Endothelial cell (in vitro differentiated cells): ENCODE measurements around the gene ZNF335. TPM values are rescaled to one million over a fixed set of nuclear protein-coding genes. Genes with fewer than 3 reads are reported as not detected.
"Not testable (repeated sequence)": the region's sequence is repeated elsewhere in the genome, so short reads cannot be mapped to it uniquely, and the experiment has no call there.

Experiments used
- DNase-seq: peaks from one replicate; pipeline ENCODE4 v3.0.0; 2021; ENCODE audit warnings: low spot score
- H3K27ac Mint-ChIP-seq: one replicate; pipeline ENCODE4 v1.8.0; 2021; ENCODE audit warnings: mixed read lengths, inconsistent platforms; ENCODE audit not compliant: unreplicated experiment
- H3K27me3 Mint-ChIP-seq: one replicate; pipeline ENCODE4 v1.8.0; 2021; ENCODE audit warnings: mild to moderate bottlenecking, moderate library complexity, mixed read lengths, inconsistent platforms; ENCODE audit not compliant: unreplicated experiment
- H3K36me3 Mint-ChIP-seq: one replicate; pipeline ENCODE4 v1.8.0; 2021; ENCODE audit warnings: mild to moderate bottlenecking, low read depth, mixed read lengths, inconsistent platforms; ENCODE audit not compliant: unreplicated experiment
- H3K4me1 Mint-ChIP-seq: one replicate; pipeline ENCODE4 v1.8.0; 2021; ENCODE audit warnings: mild to moderate bottlenecking, mixed read lengths, inconsistent platforms; ENCODE audit not compliant: unreplicated experiment
- H3K4me3 Mint-ChIP-seq: one replicate; pipeline ENCODE4 v1.8.0; 2021; ENCODE audit warnings: mild to moderate bottlenecking, mixed read lengths, inconsistent platforms; ENCODE audit not compliant: unreplicated experiment
- H3K9me3 Mint-ChIP-seq: one replicate; pipeline ENCODE4 v1.8.0; 2021; ENCODE audit warnings: mixed read lengths, inconsistent platforms; ENCODE audit not compliant: unreplicated experiment
- total RNA-seq: library from RNA; stranded (reverse); fragmentation: NEBNext Ultra II Directional; extraction: Animal tissue kit (Norgen Biotek cat#: 25700); gene quantifications from one replicate; pipeline ENCODE4 v1.2.1, GENCODE V29; 2021; ENCODE audit not compliant: unreplicated experiment
- TF ChIP-seq, protein P1 (sequence below): fragments of 200-600 bp; sonication (generic); IDR thresholded peaks from one replicate; pipeline ENCODE4 v1.5.0; 2021; ENCODE audit warnings: antibody characterized with exemption; ENCODE audit not compliant: unreplicated experiment

ZNF335 gene
- total RNA-seq, 1 donor from 2014 or later, result 22.9 TPM

- Mint-ChIP-seq H3K36me3 (peaks cover 15% of the 10 kb centered on the region), H3K9me3 (no peaks in the 10 kb centered on the region), H3K27me3 (peaks cover 10% of the 10 kb centered on the region), H3K4me1 (peaks cover 3% of the 10 kb centered on the region), H3K27ac (no peak overlapping the region), H3K4me3 (no peak overlapping the region)
- no peak for DNase-seq
- TF ChIP-seq, protein P1, sequence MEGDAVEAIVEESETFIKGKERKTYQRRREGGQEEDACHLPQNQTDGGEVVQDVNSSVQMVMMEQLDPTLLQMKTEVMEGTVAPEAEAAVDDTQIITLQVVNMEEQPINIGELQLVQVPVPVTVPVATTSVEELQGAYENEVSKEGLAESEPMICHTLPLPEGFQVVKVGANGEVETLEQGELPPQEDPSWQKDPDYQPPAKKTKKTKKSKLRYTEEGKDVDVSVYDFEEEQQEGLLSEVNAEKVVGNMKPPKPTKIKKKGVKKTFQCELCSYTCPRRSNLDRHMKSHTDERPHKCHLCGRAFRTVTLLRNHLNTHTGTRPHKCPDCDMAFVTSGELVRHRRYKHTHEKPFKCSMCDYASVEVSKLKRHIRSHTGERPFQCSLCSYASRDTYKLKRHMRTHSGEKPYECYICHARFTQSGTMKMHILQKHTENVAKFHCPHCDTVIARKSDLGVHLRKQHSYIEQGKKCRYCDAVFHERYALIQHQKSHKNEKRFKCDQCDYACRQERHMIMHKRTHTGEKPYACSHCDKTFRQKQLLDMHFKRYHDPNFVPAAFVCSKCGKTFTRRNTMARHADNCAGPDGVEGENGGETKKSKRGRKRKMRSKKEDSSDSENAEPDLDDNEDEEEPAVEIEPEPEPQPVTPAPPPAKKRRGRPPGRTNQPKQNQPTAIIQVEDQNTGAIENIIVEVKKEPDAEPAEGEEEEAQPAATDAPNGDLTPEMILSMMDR, result no peak
Measured at GRCh38 chr20:45907219-45907948, 64.6 kb downstream of the ZNF335 start.

- TF ChIP-seq, protein P1, result no peak
- no peak for DNase-seq
- H3K36me3 Mint-ChIP-seq, result peaks cover 15% of the 10 kb centered on the region
- no peak overlapping the region for H3K27ac Mint-ChIP-seq
- H3K4me3 Mint-ChIP-seq, result no peak overlapping the region
- peaks cover 8% of the 10 kb centered on the region for H3K27me3 Mint-ChIP-seq
- H3K4me1 Mint-ChIP-seq, result peaks cover 2% of the 10 kb centered on the region
- no peaks in the 10 kb centered on the region for H3K9me3 Mint-ChIP-seq
Measured at GRCh38 chr20:45905505-45906079, 66.4 kb downstream of the ZNF335 start.

DNA sequence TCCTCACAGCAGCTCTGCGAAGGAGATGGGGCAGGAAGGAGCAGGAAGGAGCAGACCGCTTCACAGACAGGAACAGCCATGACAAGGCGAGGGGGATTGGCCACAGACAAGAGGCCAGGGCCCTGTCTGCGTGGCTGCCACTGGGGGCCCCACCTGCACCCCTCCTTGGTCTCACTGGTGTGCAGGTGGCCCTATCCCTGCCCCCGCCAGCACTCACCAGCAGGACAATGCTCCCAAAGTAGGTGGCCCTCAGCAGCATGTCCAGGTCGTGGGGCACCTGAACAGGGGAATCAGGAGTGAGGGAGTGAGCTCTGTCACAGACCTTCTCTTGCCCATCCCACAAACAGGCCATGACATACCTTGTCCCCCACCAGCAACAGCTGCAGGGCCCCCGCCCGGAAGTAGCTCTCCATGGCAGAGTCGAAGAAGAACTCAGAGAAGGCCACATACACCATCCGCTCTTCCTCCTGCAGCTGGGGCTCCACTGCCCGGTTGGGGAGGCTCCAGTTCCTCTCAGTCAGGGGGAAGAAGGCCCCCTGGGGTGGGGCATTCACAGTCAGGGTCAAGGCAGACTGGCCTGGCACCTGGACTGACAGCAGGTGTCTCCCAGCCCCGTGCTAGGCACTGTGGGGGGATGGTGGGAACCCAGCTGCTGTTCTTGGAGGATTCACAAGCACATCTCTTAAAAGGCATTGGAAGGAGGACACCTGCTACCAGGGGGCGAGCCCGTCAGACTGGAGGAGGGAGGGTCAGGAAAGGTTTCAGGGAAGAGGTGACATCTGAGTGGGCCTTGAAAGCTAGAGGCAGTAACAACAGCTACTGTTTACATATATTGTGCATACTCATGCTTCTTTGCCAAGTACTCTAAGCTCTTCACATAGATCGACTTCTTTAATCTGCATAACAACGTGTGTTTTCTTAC lies 67.2 kb downstream of the ZNF335 start:
- Mint-ChIP-seq H3K9me3 (no peaks in the 10 kb centered on the region), H3K4me3 (no peak overlapping the region), H3K36me3 (peaks cover 15% of the 10 kb centered on the region), H3K4me1 (no peaks in the 10 kb centered on the region), H3K27me3 (peaks cover 7% of the 10 kb centered on the region), H3K27ac (no peak overlapping the region)
- no peak for DNase-seq
- TF ChIP-seq, protein P1, result no peak

DNA sequence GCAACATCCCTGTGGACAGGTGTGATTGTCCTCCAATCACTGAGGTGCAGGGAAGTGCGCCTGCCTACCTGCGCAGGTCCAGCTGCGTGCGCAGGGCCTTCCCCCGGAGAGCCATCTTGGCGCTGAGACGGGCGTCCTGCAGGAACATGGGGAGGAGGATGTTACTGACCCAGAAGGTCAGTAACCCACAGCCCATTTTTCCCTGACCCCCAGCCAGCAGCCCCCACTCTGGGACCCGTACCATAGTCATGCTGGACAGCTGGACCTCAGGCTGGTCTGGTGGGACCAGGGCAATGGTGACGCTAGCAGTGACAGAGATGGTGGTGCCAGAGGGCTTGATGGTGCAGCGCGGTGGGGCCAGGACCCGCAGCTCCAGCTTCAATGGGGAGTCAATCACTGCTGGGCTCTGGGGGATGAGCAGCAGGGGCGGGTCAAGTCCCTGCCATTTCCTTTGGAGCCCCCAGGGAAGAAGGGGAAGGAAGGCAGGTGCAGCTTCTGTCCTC lies 69.8 kb downstream of the ZNF335 start:
- TF ChIP-seq, protein P1, result no peak
- no peak for DNase-seq
- no peaks in the 10 kb centered on the region for H3K4me1 Mint-ChIP-seq
- no peaks in the 10 kb centered on the region for H3K9me3 Mint-ChIP-seq
- peaks cover 19% of the 10 kb centered on the region for H3K36me3 Mint-ChIP-seq
- H3K4me3 Mint-ChIP-seq, result no peak overlapping the region
- H3K27ac Mint-ChIP-seq, result no peak overlapping the region
- peaks cover 4% of the 10 kb centered on the region for H3K27me3 Mint-ChIP-seq

GRCh38 chr20:45901332-45901731 lies 70.7 kb downstream of the ZNF335 start:
- H3K4me3 Mint-ChIP-seq, H3K27ac Mint-ChIP-seq, H3K9me3 Mint-ChIP-seq, H3K27me3 Mint-ChIP-seq, DNase-seq, H3K4me1 Mint-ChIP-seq: not testable (repeated sequence)
- peaks cover 17% of the 10 kb centered on the region for H3K36me3 Mint-ChIP-seq
